Esophagus (tissue), 2 donors: ENCODE data around the gene SHROOM3. TPM values are rescaled to one million over a fixed set of nuclear protein-coding genes. Genes with fewer than 3 reads are reported as not detected.

Experiments used
- H3K27ac ChIP-seq, 2 donors: one replicate each; pipeline ENCODE4 v1.5.1; 2013; ENCODE audit warnings: low read depth in 2 of 2, mild to moderate bottlenecking in 2 of 2, inconsistent platforms in 1 of 2, low read length in 1 of 2, moderate library complexity in 1 of 2
- H3K27me3 ChIP-seq, 2 donors: one replicate each; pipeline ENCODE4 v1.6.1; 2013; ENCODE audit warnings: low read length in 2 of 2, control low read depth in 1 of 2, mild to moderate bottlenecking in 1 of 2; ENCODE audit not compliant: insufficient read depth in 2 of 2, control insufficient read depth in 1 of 2
- H3K36me3 ChIP-seq, 2 donors: one replicate each; pipeline ENCODE4 v1.6.1; 2013; ENCODE audit warnings: low read length in 1 of 2; ENCODE audit not compliant: control insufficient read depth in 2 of 2, insufficient read depth in 2 of 2
- H3K4me1 ChIP-seq, 2 donors: one replicate each; pipeline ENCODE4 v1.6.1; 2013; ENCODE audit warnings: low read length in 1 of 2; ENCODE audit not compliant: control insufficient read depth in 2 of 2, insufficient read depth in 2 of 2
- H3K4me3 ChIP-seq, 2 donors: one replicate each; pipeline ENCODE4 v1.5.1; 2013; ENCODE audit warnings: low read length in 2 of 2, mild to moderate bottlenecking in 2 of 2, low read depth in 1 of 2, moderate library complexity in 1 of 2
- H3K9me3 ChIP-seq, 2 donors: one replicate each; pipeline ENCODE4 v1.6.1; 2013; ENCODE audit warnings: mild to moderate bottlenecking in 2 of 2, low read depth in 1 of 2, low read length in 1 of 2, moderate library complexity in 1 of 2; ENCODE audit not compliant: control insufficient read depth in 2 of 2, insufficient read depth in 1 of 2
- WGBS, 2 donors: extraction: QIAGEN DNeasy Blood & Tissue Kit; methylation state at CpG; one replicate each; pipeline ENCODE4 v1.1.7; 2013; 5-methylcytosine and 5-hydroxymethylcytosine counted together
- polyA plus RNA-seq, 2 donors: library from polyadenylated mRNA; stranded (reverse); fragments of 200-250 nt; gene quantifications; one replicate each; pipeline ENCODE4 v1.2.3, GENCODE V29; 2013
- donor health status: healthy with polysubstance abuse.
- donor health status: Bipolar disorder and iron deficiency.

SHROOM3 gene
- polyA plus RNA-seq, 2 donors: 14.2 to 15.3 TPM

DNA sequence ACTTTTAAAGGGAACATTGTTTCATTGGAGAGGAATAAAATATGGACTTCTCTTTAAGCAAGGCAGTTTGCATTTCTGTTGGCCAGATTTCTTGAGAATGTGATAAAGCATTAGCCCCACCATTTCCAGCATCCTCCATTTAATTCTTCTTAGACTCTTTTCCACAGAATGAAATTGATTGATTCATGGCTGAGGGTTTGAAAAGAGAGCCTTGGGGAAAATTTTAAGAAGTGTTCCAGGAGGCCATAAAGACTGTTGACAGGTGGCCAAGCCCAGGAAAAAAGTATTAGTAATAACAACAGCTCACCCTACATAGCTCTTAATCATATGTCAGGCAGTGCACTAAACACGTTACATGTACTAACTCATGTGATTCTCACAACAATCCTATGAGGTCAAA lies 53.4 kb downstream of the SHROOM3 start:
- WGBS, 2 donors: 84 to 96% methylated on average over 1 of the region's 1 CpG

GRCh38 chr4:76488888-76489685 lies 54.1 kb downstream of the SHROOM3 start:
- 59 to 61% methylated on average over 4 of the region's 4 CpGs for WGBS, 2 donors
- peaks cover 0 to 2% of the 10 kb centered on the region in 2 donors for H3K4me1 ChIP-seq
- no peak overlapping the region for H3K27ac ChIP-seq

More for the DNA sequence above, 53.4 kb downstream of the SHROOM3 start:
- no peaks in the 10 kb centered on the region for H3K27me3 ChIP-seq
- no peak overlapping the region for H3K4me3 ChIP-seq
- H3K27ac ChIP-seq: no peak overlapping the region
- no peaks in the 10 kb centered on the region for H3K36me3 ChIP-seq
- H3K9me3 ChIP-seq: no peaks in the 10 kb centered on the region
- peaks cover 0 to 2% of the 10 kb centered on the region in 2 donors for H3K4me1 ChIP-seq

DNA sequence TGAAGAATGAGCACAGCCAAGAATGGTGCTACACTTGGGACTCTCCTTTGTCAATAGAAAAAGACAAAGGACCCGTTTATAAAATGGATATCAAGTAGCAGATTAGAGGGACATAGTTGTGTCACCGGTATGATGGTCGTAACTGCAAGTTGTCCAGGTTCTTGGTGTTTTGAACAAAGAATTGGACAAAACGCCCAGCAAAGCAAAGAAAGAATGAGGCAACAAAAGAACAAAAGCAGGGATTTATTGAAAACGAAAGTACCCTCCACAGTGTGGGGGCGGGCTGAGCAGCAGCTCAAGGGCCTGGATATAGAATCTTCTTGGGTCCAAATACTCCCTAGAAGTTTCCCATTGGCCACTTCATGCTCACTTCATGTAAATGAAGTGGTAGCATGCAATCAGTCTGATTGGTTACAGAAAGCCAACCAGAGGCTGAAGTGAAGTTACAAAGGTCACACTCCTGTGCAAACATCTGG lies 54.7 kb downstream of the SHROOM3 start:
- no peak overlapping the region for H3K27ac ChIP-seq
- WGBS, 2 donors: 73% methylated on average over 6 of the region's 6 CpGs
- no peaks in the 10 kb centered on the region for H3K27me3 ChIP-seq
- no peaks in the 10 kb centered on the region for H3K9me3 ChIP-seq
- H3K4me3 ChIP-seq: no peak overlapping the region
- H3K36me3 ChIP-seq: no peaks in the 10 kb centered on the region
- H3K4me1 ChIP-seq: peaks cover 0 to 2% of the 10 kb centered on the region in 2 donors

More at GRCh38 chr4:76488888-76489685, 54.1 kb downstream of the SHROOM3 start:
- no peak overlapping the region for H3K4me3 ChIP-seq
- no peaks in the 10 kb centered on the region for H3K9me3 ChIP-seq
- H3K27me3 ChIP-seq: no peaks in the 10 kb centered on the region
- no peaks in the 10 kb centered on the region for H3K36me3 ChIP-seq

DNA sequence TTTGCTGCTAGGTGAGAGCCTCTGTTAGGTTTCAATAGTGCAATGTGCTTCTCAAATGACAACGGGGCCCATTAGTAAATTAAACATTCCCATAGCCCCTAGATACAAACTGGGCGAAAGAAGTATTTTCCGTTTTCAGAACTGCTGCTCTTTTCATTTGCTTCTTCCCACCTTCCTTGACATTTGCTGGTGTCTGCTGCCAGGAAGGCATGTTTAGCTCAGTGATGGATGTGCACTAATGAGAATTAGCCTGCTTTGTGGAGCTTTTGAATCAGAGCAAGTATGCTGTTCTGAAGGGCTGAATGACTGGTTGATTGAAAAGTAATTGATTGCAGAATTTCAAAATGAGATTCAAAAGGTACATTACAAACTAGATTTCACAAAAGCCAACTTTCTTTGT lies 57.0 kb downstream of the SHROOM3 start:
- whole genome bisulfite sequencing, 2 donors: 72 to 74% methylated on average over 3 of the region's 3 CpGs
- no peak overlapping the region for H3K4me3 ChIP-seq
- no peaks in the 10 kb centered on the region for H3K9me3 ChIP-seq
- no peaks in the 10 kb centered on the region for H3K27me3 ChIP-seq
- no peak overlapping the region for H3K27ac ChIP-seq
- no peaks in the 10 kb centered on the region for H3K36me3 ChIP-seq
- H3K4me1 ChIP-seq: peaks cover 0 to 5% of the 10 kb centered on the region in 2 donors

DNA sequence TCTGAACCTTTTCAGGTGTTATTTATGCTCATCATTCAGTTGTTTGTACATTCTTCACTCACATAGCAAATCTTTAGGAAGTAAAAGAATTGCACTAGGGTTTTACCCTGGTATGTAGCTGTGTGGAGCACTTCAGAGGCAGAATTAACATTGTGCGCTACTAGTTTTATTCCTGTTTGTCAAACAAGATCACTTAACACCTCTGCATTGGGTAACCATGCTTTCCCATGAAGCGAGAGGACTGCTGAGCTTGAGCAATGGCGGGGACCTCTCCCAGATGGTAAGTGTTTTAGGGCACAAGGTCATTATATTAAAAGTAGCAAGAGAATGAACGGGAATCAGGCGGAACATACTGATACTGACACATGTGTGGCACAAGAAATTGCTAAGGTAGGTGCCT lies 59.2 kb downstream of the SHROOM3 start:
- Histone ChIP-seq H3K36me3 (no peaks in the 10 kb centered on the region), H3K27me3 (no peaks in the 10 kb centered on the region), H3K4me3 (no peak overlapping the region), H3K27ac (no peak overlapping the region), H3K4me1 (peaks cover 0 to 2% of the 10 kb centered on the region in 2 donors), H3K9me3 (no peaks in the 10 kb centered on the region)
- WGBS, 2 donors: 72 to 76% methylated on average over 5 of the region's 5 CpGs

GRCh38 chr4:76494871-76495590 lies 60.0 kb downstream of the SHROOM3 start:
- no peak overlapping the region for H3K4me3 ChIP-seq
- H3K9me3 ChIP-seq: no peaks in the 10 kb centered on the region
- H3K36me3 ChIP-seq: no peaks in the 10 kb centered on the region
- 91 to 94% methylated on average over 6 of the region's 6 CpGs for WGBS, 2 donors
- peaks cover 0 to 2% of the 10 kb centered on the region in 2 donors for H3K4me1 ChIP-seq
- H3K27ac ChIP-seq: no peak overlapping the region
- H3K27me3 ChIP-seq: no peaks in the 10 kb centered on the region

DNA sequence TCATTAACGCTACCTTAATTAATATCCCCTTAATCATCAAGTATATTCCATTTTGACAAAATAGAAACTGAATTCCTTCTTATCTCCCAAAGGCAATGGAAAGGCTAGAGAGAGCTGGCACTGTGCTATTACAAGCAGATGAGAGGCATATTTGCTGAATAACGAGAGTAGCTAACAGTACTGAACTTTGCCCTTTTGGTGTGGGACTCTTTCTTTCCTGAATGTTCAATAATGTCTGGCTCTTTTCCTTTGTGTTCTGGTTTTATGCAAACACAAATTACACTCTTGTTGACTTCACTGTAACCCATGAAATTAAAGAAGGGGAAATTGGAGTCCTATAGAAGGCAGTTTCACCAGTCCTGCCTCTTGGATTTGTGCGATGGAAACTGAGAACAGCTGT lies 63.5 kb downstream of the SHROOM3 start:
- Histone ChIP-seq H3K27ac (no peak overlapping the region), H3K4me1 (peaks cover 0 to 2% of the 10 kb centered on the region in 2 donors), H3K4me3 (no peak overlapping the region), H3K36me3 (no peaks in the 10 kb centered on the region), H3K9me3 (no peaks in the 10 kb centered on the region), H3K27me3 (no peaks in the 10 kb centered on the region)
- WGBS, 2 donors: 45 to 57% methylated on average over 3 of the region's 3 CpGs

DNA sequence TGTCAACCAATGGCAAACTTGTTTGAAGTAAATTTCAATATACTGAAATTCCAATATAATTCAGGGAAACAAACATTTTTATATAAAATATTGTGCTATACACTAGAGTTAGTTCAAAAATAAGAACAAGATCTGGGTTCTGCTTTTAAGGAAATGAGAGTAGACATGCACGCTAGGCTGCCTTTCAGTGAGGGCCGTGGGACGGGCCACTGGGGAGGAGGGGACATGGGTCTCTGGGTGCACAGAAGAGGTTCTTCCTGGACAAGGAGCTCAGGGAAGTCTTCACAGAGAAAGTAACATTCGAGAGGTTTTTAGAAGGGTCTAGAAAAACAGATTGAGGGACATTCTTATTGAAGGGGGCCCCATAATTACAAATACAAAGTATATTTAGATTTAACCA lies 64.4 kb downstream of the SHROOM3 start:
- Histone ChIP-seq H3K27ac (no peak overlapping the region), H3K27me3 (no peaks in the 10 kb centered on the region), H3K4me3 (no peak overlapping the region), H3K9me3 (no peaks in the 10 kb centered on the region), H3K36me3 (no peaks in the 10 kb centered on the region), H3K4me1 (peaks cover 0 to 2% of the 10 kb centered on the region in 2 donors)
- WGBS, 2 donors: 79 to 87% methylated on average over 4 of the region's 4 CpGs

DNA sequence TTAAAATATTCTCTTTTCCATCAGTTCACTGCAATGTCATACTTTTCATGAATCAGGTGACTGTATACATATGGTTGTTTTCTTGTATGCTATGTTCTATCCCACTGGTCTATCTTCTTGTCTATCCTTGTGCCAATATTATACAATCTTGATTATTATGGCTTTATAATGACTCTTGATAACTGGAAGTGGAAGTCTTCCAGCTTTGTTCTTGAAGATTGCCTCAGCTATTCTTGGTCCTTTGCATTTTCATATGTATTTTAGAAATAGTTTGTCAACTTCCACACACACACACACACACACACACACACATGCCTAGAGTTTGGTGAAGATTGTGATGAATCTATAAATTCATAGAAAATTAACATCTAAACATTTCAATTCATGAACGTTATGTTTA lies 67.9 kb downstream of the SHROOM3 start:
- Histone ChIP-seq H3K4me1 (no peaks in the 10 kb centered on the region), H3K36me3 (no peaks in the 10 kb centered on the region), H3K27me3 (no peaks in the 10 kb centered on the region), H3K4me3 (no peak overlapping the region), H3K27ac (no peak overlapping the region), H3K9me3 (no peaks in the 10 kb centered on the region)
- 74 to 77% methylated on average over 1 of the region's 1 CpG for WGBS, 2 donors
